ENCODE data around the gene ERAP2.

The ERAP2 gene

DNA sequence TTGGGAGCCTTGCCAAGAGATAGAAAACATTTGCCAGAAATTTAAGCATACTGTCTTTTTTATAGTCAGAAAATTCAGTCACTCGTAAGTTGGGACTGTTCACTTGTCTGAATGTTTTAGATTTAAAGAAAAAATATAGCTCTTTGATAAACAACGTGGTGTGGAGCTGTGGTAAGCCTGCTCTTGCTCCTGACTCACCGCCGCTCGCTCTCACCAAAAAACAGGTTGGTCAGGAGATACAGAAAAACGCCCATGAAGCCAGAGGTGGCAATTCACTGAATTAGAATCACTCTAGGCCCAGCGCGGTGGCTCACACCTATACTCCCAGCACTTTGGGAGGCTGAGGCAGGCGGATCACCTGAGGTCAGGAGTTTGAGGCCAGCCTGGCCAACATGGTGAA is 65.8 kb downstream of the ERAP2 start:
- TF ChIP-seq, protein P1, sequence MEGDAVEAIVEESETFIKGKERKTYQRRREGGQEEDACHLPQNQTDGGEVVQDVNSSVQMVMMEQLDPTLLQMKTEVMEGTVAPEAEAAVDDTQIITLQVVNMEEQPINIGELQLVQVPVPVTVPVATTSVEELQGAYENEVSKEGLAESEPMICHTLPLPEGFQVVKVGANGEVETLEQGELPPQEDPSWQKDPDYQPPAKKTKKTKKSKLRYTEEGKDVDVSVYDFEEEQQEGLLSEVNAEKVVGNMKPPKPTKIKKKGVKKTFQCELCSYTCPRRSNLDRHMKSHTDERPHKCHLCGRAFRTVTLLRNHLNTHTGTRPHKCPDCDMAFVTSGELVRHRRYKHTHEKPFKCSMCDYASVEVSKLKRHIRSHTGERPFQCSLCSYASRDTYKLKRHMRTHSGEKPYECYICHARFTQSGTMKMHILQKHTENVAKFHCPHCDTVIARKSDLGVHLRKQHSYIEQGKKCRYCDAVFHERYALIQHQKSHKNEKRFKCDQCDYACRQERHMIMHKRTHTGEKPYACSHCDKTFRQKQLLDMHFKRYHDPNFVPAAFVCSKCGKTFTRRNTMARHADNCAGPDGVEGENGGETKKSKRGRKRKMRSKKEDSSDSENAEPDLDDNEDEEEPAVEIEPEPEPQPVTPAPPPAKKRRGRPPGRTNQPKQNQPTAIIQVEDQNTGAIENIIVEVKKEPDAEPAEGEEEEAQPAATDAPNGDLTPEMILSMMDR (conservative IDR thresholded peaks at IDR 0.05): no peak
- no peak for TF ChIP-seq ZFX (IDR thresholded peaks at IDR 0.05)

DNA sequence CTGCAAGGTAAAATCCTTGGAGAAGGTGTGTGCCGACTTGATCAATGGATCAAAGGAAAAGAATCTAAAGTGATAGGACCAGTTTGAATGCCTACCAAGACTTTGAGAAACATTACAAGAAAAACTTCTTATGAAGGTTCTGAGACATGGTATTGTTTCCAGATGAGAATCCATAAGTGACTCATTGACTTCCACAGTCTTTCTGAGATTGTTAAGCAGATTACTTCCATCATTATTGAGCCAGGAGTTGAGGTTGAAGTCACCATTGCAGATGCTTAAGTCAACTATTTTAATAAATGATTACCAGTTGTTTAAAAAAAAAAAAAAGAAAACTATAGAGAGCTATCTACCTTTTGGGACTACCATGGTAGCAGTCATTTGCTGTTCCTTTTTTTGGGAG is 66.6 kb downstream of the ERAP2 start:
- no peak overlapping the region for H3K27ac ChIP-seq
- TF ChIP-seq, protein P1 (conservative IDR thresholded peaks at IDR 0.05): no peak

More for the DNA sequence above, 65.8 kb downstream of the ERAP2 start:
- H3K27ac ChIP-seq: no peak overlapping the region

DNA sequence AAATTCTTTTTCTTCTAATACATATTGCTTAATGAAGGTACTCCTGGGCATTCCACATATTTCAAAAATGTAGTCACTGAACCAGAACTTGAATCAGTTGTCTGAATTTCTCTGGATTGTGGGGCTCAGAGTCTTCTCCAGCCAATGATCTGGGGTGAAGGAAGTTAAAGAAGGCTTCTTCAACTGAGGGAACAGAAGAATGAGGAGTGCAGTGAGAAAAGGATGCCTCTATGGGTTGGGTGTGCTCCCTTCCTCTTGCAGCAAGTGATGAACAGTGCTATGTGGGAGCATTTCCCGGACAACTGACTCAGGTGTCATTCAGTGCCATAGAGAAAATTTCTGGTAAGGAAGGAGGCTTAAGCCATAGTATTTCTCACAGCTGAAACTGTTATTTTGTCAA is 67.5 kb downstream of the ERAP2 start:
- H3K27ac ChIP-seq: no peak overlapping the region
- no peak for TF ChIP-seq ZFX (IDR thresholded peaks at IDR 0.05)
- TF ChIP-seq, protein P1 (conservative IDR thresholded peaks at IDR 0.05): no peak

DNA sequence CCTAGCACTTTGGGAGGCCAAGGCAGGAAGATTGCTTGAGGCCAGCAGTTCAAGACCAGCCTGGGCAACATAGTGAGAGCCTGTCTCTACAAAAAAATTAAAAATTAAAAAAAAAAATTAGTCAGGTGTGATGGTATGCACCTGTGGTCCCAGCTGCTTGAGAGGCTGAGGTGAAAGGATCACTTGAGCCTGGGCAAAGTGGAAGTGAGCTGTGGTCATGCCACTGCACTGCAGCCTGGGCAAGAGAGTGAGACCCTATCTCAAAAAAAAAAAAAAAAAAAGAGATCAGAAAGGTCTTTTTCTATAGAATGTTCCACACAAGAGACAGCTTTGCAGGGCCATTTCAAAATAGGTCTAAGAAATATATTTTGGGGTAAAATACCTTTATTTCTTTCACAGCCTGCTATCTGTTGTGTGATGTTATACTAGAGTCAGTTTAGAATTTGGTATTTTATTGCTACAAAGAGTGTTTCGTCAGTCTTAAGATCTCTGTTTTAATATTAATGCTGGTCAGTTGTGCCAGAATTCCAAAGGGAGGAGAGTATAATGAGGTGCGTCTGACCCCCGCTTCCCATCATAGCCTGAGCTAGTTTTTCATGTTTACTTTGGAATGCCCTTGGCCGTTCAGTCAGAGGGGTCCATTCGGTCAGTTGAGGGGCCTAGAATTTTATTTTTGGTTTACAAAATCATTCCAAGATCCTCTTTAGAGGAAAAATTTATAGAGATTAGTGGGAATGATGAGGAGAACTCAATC is 69.0 kb downstream of the ERAP2 start:
- no peak overlapping the region for H3K27ac ChIP-seq
- TF ChIP-seq ZFX (IDR thresholded peaks at IDR 0.05): no peak
- TF ChIP-seq, protein P1 (conservative IDR thresholded peaks at IDR 0.05): no peak

DNA sequence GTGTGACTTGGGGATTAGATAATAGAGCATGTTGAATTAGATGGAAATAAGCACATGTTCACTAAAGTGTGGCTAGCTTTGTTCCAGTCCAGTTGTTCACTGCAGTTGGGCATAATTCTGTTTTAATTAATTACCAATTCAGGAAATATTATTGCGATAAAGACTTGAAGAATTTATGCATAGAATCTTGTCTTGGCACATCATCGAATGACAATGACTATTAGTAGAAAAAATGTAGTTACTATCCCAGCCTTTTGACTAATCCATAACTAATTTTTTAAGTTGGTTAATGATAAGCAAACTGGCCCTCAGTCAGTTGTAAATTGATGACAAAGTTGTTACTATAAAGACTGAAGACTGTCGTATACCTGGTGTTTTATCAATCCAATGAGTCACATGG is 70.1 kb downstream of the ERAP2 start:
- no peak overlapping the region for H3K27ac ChIP-seq
- TF ChIP-seq, protein P1 (conservative IDR thresholded peaks at IDR 0.05): no peak
- TF ChIP-seq ZFX (IDR thresholded peaks at IDR 0.05): no peak

DNA sequence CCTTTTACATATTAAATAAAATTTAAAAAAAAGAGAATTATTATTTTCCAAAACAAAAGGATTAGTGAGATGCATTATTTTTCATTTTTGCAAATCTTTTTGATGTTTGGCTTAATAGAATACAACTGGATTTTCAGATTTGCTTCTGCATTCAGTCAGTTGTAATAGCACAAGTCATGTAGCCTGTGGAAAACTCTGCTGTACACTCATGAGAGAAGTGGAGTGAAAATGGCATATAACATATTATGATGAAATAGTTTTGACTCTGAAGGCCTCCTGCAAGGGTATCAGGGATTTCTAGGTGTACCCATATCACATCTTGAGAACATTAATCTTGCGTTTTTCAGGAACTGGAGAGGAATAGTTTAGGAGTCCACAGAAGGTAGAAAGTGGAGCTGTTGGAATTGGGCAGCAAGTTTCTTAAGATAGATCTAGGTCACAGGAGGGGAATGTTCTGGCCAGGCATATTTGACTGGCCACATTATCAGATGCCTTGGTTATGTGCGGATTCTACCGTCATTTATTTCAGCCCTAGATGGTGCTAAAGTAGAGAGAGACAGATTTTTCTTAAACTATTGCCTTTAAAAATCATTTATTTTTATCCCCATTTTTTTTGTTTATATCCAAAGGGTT is 75.9 kb downstream of the ERAP2 start:
- H3K27ac ChIP-seq: no peak overlapping the region
- TF ChIP-seq, protein P1 (conservative IDR thresholded peaks at IDR 0.05): no peak
- no peak for TF ChIP-seq ZFX (IDR thresholded peaks at IDR 0.05)

DNA sequence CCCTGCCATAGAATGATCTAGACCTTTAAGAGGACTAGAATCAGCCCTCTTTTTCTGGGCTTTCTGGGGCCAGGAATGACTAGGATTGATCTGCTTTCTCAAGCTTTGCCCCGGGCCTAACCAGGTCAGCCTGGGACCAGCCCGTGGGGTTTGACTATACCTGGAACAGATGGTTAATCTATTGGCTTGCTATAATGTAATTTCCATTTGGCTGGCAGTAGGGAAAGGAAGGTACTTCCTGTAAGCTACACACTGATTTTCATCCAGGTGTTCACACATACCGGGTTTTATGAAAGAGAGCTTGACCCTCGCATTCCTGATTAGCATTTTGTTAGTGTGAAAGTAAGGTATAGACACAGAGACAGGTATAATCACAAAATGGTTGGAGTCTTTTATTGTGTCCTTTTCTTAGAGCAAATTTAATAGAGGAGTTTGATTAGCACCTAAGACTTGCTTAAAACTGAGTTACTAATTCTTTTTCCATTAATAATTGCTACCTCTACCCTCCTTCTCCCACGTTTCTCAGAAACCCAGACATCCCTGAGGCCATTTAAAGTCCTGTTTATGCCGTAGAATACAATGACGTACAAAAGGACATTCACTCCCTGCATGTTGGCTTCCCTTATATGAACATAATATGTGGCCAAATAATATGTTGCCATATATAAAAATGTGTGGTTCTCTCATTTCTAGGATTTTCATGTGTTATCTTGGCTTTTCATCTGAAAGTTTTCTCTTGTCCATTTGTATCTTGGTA is 76.9 kb downstream of the ERAP2 start:
- TF ChIP-seq, protein P1 (conservative IDR thresholded peaks at IDR 0.05): no peak
- no peak for TF ChIP-seq ZFX (IDR thresholded peaks at IDR 0.05)
- no peak overlapping the region for H3K27ac ChIP-seq
